HepG2 (cell line): ENCODE measurements around the gene POU2F2. TPM values are rescaled to one million over a fixed set of nuclear protein-coding genes. Genes with fewer than 3 reads are reported as not detected.

Experiments
- ATAC-seq: fragments of 200-7000 bp; cut with Tn5 transposase; 3 replicates; pipeline ENCODE4 v1.9.1; 2020; ENCODE audit warnings: mild to moderate bottlenecking, moderate library complexity
- BruUV-seq: library from RNA; stranded (reverse); fragments of 400-500 nt; replicated peaks from 2 replicates; lab custom pipeline; 2021; lab: Mats Ljungman, UMichigan
- CTCF ChIA-PET: fragments of 300-600 bp; formaldehyde crosslinking; extraction: SDS; loops from one replicate; lab custom pipeline; 2021; ENCODE audit warnings: low total read pairs, inconsistent platforms, low intra/inter-chr PET ratio; lab: Yijun Ruan, JAX
- POLR2A ChIA-PET: fragments of 350-600 bp; sonication (Branson Sonifier 250); formaldehyde crosslinking; loops from one replicate; lab custom pipeline; 2020; ENCODE audit warnings: antibody characterized with exemption, inconsistent platforms; lab: Yijun Ruan, JAX
- DNase-seq: peaks from one replicate; pipeline ENCODE4 v3.0.0-alpha.2; 2015; ENCODE audit warnings: low spot score
- FAIRE-seq: peaks from 3 replicates; lab custom pipeline; 2011; peaks lifted over from hg19 to GRCh38; lab: Jason Lieb, UNC
- H2AFZ ChIP-seq: one replicate; pipeline ENCODE4 v1.6.1; 2011; ENCODE audit warnings: low read length, inconsistent platforms
- H3K27ac ChIP-seq: fragments of 300-600 bp; 3 replicates; pipeline ENCODE4 v1.8.0; 2011; ENCODE audit warnings: mixed run types, mild to moderate bottlenecking, mixed read lengths, low read length, inconsistent platforms; ENCODE audit not compliant: insufficient read depth; ENCODE audit errors: extremely low read length
- H3K27me3 ChIP-seq, 2 experiments: fragments of 200-600 bp in 1 of 2; 2 replicates in 1 of 2; 3 replicates in 1 of 2; pipeline versions ENCODE4 v1.6.0 to v1.8.0; 2011; ENCODE audit warnings: low read length in 2 of 2, mild to moderate bottlenecking in 2 of 2, moderate library complexity in 2 of 2, inconsistent platforms in 1 of 2; ENCODE audit not compliant: insufficient read depth in 2 of 2, control insufficient read depth in 1 of 2
- H3K36me3 ChIP-seq, 2 experiments: fragments of 200-600 bp in 1 of 2; replicated peaks in 1 of 2; 2 replicates in 1 of 2; 3 replicates in 1 of 2; pipeline versions ENCODE4 v1.5.1 to v1.8.0; 2011; ENCODE audit warnings: low read length in 2 of 2, inconsistent platforms in 1 of 2; ENCODE audit not compliant: insufficient read depth in 2 of 2, control insufficient read depth in 1 of 2
- H3K4me1 ChIP-seq: 2 replicates; pipeline ENCODE4 v1.5.1; 2012; ENCODE audit warnings: low read length, inconsistent platforms; ENCODE audit not compliant: insufficient read depth
- H3K4me2 ChIP-seq: 2 replicates; pipeline ENCODE4 v1.6.0; 2011; ENCODE audit warnings: low read depth, low read length, inconsistent platforms
- H3K4me3 ChIP-seq, 3 experiments: fragments of 200-600 bp in 1 of 3; sonication (generic), shearing (Covaris generic) in 1 of 3; replicated peaks in 1 of 3; 2 replicates each; pipeline ENCODE4 v1.5.1; 2011 to 2016; ENCODE audit warnings: low read length in 3 of 3, inconsistent platforms in 2 of 3, low read depth in 2 of 3, mild to moderate bottlenecking in 2 of 3, control low read depth in 1 of 3, mixed read lengths in 1 of 3; ENCODE audit not compliant: insufficient read depth in 1 of 3
- H3K79me2 ChIP-seq: one replicate; pipeline ENCODE4 v1.6.1; 2011; ENCODE audit warnings: low read length, inconsistent platforms; ENCODE audit not compliant: insufficient read depth
- H3K9ac ChIP-seq: 2 replicates; pipeline ENCODE4 v1.6.0; 2011; ENCODE audit warnings: mild to moderate bottlenecking, low read depth, low read length, inconsistent platforms; ENCODE audit not compliant: insufficient read depth
- H3K9me3 ChIP-seq: 2 replicates; pipeline ENCODE4 v1.5.1; 2012; ENCODE audit warnings: mild to moderate bottlenecking, low read length
- H4K20me1 ChIP-seq: 2 replicates; pipeline ENCODE4 v1.6.0; 2011; ENCODE audit warnings: inconsistent platforms, mild to moderate bottlenecking, low read length, moderate library complexity; ENCODE audit not compliant: insufficient read depth
- CHCHD3 ChIP-seq: sonication (generic); formaldehyde crosslinking; IDR thresholded peaks from 2 replicates; pipeline ENCODE4 v1.8.0; 2022; ENCODE audit warnings: mild to moderate bottlenecking, missing genetic modification reagents, moderate library complexity
- CHD2 ChIP-seq: IDR thresholded peaks from 2 replicates; pipeline ENCODE4 v1.6.1; 2011; ENCODE audit warnings: low read depth, low read length, improper control_type of control experiment
- GMEB2 ChIP-seq: IDR thresholded peaks from 2 replicates; pipeline ENCODE4 v1.6.1; 2016; ENCODE audit warnings: missing biosample characterization, missing genetic modification reagents, low read depth
- HCFC1 ChIP-seq: fragments of 150-350 bp; IDR thresholded peaks from 2 replicates; pipeline ENCODE4 v1.6.1; 2014; ENCODE audit warnings: low read depth, low read length
- MAFF ChIP-seq: IDR thresholded peaks from 2 replicates; pipeline ENCODE4 v1.6.1; 2011; ENCODE audit warnings: low read depth, low read length, improper control_type of control experiment
- MIXL1 ChIP-seq: IDR thresholded peaks from 2 replicates; pipeline ENCODE4 v1.6.1; 2016
- NFKB2 ChIP-seq: sonication (generic); formaldehyde crosslinking; IDR thresholded peaks from 2 replicates; pipeline ENCODE4 v1.4.0; 2020; ENCODE audit warnings: missing genetic modification reagents, borderline replicate concordance
- PAXIP1 ChIP-seq: sonication (generic); formaldehyde crosslinking; conservative IDR thresholded peaks from 2 replicates; pipeline ENCODE4 v1.4.0; 2020; ENCODE audit warnings: mild to moderate bottlenecking, missing genetic modification reagents, moderate library complexity
- SNAPC2 ChIP-seq: sonication (generic); formaldehyde crosslinking; IDR thresholded peaks from 2 replicates; pipeline ENCODE4 v1.8.1; 2022; ENCODE audit warnings: mild to moderate bottlenecking, missing genetic modification reagents
- SRF ChIP-seq: IDR thresholded peaks from 2 replicates; pipeline ENCODE4 v1.6.1; 2011; ENCODE audit warnings: mild to moderate bottlenecking, low read depth, low read length, moderate library complexity
- ZBED4 ChIP-seq: sonication (generic); formaldehyde crosslinking; IDR thresholded peaks from 2 replicates; pipeline ENCODE4 v1.4.0; 2020; ENCODE audit warnings: missing genetic modification reagents, borderline replicate concordance
- ZMAT3 ChIP-seq: sonication (generic); formaldehyde crosslinking; conservative IDR thresholded peaks from 2 replicates; pipeline ENCODE4 v1.7.0; 2021; ENCODE audit warnings: missing genetic modification reagents
- ZNF549 ChIP-seq: sonication (generic); formaldehyde crosslinking; IDR thresholded peaks from 2 replicates; pipeline ENCODE4 v1.5.0; 2020; ENCODE audit warnings: missing genetic modification reagents
- ZNF782 ChIP-seq: sonication (generic); formaldehyde crosslinking; IDR thresholded peaks from 2 replicates; pipeline ENCODE4 v1.4.0; 2020; ENCODE audit warnings: missing genetic modification reagents, mild to moderate bottlenecking, borderline replicate concordance
- WGBS: methylation state at CpG from one replicate; pipeline ENCODE4 v1.1.6; 2017; ENCODE audit warnings: low lambda C conversion rate; 5-methylcytosine and 5-hydroxymethylcytosine counted together
- in situ Hi-C: cut with HindIII; loops from 2 replicates; pipeline ENCODE4 v1.10.0; 2017; ENCODE audit warnings: low pct_unique_long_range_greater_than_20kb; ENCODE audit not compliant: extremely low pct_ligation_motif_present
- intact Hi-C: fragments of 100-400 bp; cut with micrococcal nuclease; formaldehyde crosslinking; loops from one replicate; pipeline ENCODE4 v1.10.0; 2022; ENCODE audit not compliant: unreplicated experiment
- polyA plus RNA-seq, 8 experiments: library from polyadenylated mRNA; depleted of rRNA in 3 of 8; stranded (reverse) in 7 of 8; unstranded in 1 of 8; fragments of >200 nt; fragmentation: Illumina TruSeq in 4 of 8; extraction: Trizol in 4 of 8; gene quantifications; 2 replicates each; pipeline versions ENCODE4 v1.2.1 to v1.2.3, GENCODE V29; 2011 to 2016; ENCODE audit warnings: low read depth in 4 of 8, missing spikeins in 1 of 8, mixed read lengths in 1 of 8; ENCODE audit not compliant: insufficient read depth in 1 of 8
- total RNA-seq, 5 experiments: library from RNA; depleted of rRNA; stranded (reverse); fragments of >200 nt; fragmentation: Illumina TruSeq; extraction: Trizol; gene quantifications; 2 replicates each; pipeline ENCODE4 v1.2.3, GENCODE V29; 2016; ENCODE audit warnings: low read depth in 1 of 5
- TF ChIP-seq, protein P1 (sequence below): sonication (generic); formaldehyde crosslinking; IDR thresholded peaks from 2 replicates; pipeline ENCODE4 v1.8.1; 2023; ENCODE audit warnings: mild to moderate bottlenecking, missing genetic modification reagents

POU2F2 gene
- total and polyA plus RNA-seq, 2 of the 13 experiments (the other 11 are each of a cell fraction or from before 2014, with no cell fraction given) = 0.09 to 0.17 TPM

DNA sequence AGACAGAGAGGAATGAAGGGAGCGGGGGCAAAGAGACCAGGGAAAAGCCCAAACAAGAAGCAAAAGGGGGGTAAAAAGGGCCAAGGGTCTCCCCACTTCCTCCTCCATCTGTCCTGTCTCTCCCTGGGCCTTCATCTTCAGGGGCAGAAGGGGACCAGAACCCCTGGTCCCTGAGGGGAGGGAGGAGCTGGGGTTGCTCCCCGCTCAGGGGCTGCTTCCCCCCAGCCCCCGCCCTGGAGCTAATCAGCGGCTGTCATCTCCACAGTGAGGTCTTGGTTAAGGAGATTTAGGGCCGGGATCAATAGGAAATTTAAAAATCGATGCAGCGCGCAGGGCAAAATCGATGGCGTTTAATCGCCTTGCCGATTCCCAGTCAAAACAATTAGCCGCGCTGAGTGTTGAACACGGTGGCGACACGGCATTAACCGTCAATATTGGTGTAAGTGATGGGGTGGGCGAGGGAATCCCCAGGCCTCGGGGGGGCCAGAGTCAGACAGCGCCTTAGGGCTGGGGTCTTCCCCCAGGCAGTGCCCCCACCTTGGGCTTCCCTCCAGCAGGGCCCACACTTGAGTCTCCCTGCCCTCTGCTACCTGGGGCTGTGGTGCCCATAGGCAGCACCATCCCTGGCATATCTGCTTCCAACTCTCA lies 29.5 kb upstream of the POU2F2 start:
- DNase-seq = no peak
- no peaks in the 10 kb centered on the region for H3K36me3 ChIP-seq
- peaks cover 6 to 47% of the 10 kb centered on the region in 2 experiments; a peak in 3 of 5 replicates for H3K27me3 ChIP-seq
- BruUV-seq = no TSS peak
- no peaks in the 10 kb centered on the region for H3K9me3 ChIP-seq
- no peak overlapping the region for H3K9ac ChIP-seq
- WGBS = 41% methylated on average over 18 of the region's 21 CpGs
- H3K27ac ChIP-seq = no peak overlapping the region
- TF ChIP-seq GMEB2 (CRISPR knock-in tag) (no peak), MIXL1 (CRISPR knock-in tag) (no peak), ZNF549 (CRISPR knock-in tag) (no peak), MAFF (no peak), ZBED4 (no peak), ZMAT3 (CRISPR knock-in tag) (no peak), CHCHD3 (CRISPR knock-in tag) (no peak), SRF (no peak), CHD2 (no peak), NFKB2 (CRISPR knock-in tag) (no peak), HCFC1 (no peak), PAXIP1 (no peak), ZNF782 (CRISPR knock-in tag) (no peak), SNAPC2 (CRISPR knock-in tag) (no peak)
- TF ChIP-seq, protein P1, sequence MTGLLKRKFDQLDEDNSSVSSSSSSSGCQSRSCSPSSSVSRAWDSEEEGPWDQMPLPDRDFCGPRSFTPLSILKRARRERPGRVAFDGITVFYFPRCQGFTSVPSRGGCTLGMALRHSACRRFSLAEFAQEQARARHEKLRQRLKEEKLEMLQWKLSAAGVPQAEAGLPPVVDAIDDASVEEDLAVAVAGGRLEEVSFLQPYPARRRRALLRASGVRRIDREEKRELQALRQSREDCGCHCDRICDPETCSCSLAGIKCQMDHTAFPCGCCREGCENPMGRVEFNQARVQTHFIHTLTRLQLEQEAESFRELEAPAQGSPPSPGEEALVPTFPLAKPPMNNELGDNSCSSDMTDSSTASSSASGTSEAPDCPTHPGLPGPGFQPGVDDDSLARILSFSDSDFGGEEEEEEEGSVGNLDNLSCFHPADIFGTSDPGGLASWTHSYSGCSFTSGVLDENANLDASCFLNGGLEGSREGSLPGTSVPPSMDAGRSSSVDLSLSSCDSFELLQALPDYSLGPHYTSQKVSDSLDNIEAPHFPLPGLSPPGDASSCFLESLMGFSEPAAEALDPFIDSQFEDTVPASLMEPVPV = no peak
- TF ChIP-seq, all 625 proteins: peak for 0
- POLR2A ChIA-PET = no interaction called here
- no peaks in the 10 kb centered on the region for H4K20me1 ChIP-seq
- H2AFZ ChIP-seq = no peak overlapping the region
- peaks cover 9% of the 10 kb centered on the region; the same call in 1 of the 2 replicates for H3K4me1 ChIP-seq
- intact Hi-C loops (no loop called here), in situ Hi-C loops (no loop called here)
- H3K4me2 ChIP-seq = no peak overlapping the region
- no peak overlapping the region for H3K4me3 ChIP-seq
- ATAC-seq (no peak), FAIRE-seq (no peak)
- H3K79me2 ChIP-seq = no peaks in the 10 kb centered on the region
- CTCF ChIA-PET = no interaction called here
